ENCODE results near the gene MGAT4A.
A peak's percentile ranks its signal among the peaks of the same experiment; 100 is the strongest.
"Not testable (repeated sequence)": the region's sequence is repeated elsewhere in the genome, so short reads cannot be mapped to it uniquely, and the experiment has no call there.

MGAT4A gene

DNA sequence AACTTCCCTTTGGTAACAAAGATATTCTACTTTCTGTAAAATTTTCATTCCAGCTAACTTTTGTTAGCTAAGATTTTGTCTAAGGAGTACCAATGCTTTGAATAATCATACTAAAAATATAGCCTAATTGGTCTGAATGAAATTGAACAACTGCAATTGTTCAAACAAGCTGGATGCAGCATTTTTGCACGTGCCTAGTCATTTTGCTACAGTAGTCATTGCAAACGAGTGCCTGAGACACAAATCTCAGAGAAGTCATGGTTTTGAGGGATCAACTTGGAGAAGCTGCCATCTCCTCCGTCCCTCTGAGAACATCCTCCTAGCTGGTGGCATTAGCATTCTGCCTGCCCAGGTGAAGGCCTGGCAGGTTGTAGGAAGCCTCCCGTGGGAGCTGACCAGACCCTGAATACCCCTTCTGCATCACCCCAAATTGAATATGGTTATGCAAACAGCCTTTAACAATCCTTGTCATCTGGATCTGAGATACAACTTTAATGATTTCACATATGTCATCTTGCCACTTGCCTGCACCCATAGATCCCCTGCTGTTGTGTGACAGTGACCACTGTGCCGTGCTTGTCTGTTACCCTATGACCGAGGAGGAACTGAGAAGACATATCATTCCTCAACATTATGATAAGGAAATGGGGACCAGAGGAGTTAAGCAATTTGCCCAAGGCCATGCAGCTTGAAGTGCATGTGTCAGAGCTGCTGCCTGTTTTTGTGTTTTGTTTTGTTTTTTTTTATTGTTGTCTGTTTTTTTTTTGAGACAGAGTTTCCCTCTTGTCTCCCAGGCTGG, 29.1 kb upstream of the MGAT4A start:
- no peak for DNase-seq (ENCODE audit: low spot score)

DNA sequence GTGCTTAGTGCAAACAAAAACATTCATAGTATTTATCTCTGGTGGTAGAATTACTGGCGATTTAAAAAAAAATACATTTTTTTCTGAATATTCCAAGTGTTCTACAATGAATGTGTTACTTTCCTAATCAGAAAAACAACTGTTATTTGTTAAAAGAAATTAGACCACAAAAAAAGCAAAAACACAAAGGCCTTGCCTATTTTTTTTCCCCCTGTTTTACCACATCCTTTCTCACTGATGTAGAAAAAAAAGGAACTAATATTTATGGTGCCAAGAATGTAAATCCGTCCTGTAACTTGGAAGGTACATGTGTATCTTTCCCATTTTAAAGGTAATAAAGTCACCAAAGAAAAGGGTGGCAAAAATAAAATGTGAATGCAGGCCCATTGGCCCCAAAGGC, 28.4 kb upstream of the MGAT4A start:
- no peak for DNase-seq (ENCODE audit: low spot score)

DNA sequence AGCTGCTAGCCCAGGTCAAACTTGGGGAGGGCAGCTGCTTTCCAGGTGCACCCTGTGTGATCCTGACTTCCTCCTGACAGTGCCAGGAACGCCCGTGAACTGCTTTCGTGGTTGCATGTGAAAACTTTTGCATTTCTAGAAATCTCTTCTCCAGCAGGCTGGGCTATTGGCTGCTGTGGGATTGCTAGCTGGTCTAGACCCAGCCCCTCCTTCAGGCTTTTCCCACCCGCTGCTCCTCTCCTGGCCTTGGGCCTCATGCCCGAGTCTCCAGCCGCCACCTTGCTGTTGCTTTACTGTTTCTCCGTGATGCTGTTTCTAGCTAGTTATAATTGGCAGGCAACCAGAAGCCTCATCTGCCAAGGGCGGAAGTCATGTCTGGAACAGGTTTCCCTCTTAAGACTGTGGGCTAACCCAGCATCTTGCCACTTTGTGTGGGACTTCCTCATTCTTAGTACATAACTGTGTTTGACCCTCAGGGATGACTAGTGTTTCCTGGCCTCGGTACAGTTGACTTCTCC, 27.0 kb upstream of the MGAT4A start:
- peak; percentile 70 for DNase-seq (ENCODE audit: low spot score)

DNA sequence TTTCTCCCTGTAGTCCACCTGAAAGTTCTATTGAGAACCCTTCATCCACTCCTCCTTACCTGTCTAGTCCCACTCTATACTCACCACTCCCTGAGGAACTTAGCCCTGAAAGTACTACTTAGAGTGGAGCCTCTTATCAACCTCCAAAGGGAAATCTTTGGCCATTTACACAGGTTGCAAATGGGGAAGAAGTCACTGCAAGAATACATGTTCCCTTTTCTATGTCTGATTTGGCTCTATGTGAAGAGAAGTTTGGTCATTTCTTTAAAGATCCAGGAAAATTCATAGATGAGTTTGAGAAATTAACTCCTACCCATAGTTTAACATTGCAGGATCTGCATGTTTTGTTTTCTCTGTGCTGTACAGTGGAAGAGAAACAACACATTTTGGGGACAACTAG, 22.9 kb upstream of the MGAT4A start:
- DNase-seq (ENCODE audit: low spot score) = no peak

DNA sequence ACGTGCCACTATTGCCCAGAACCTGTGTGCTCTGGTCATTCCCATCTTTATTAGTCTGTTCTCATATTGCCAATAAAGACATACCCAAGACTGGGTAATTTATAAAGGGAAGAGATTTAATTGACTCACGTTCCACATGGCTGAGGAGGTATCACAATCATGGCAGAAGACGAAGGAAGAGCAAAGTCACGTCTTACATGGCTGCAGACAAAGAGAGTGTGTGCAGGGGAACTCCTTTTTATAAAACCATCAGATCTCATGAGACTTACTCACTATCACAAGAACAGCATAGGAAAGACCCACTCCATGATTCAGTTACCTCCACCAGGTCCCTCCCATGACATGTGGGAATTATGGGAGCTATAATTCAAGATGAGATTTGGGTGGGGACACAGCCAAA, 21.8 kb upstream of the MGAT4A start:
- DNase-seq (ENCODE audit: low spot score) = not testable (repeated sequence)

DNA sequence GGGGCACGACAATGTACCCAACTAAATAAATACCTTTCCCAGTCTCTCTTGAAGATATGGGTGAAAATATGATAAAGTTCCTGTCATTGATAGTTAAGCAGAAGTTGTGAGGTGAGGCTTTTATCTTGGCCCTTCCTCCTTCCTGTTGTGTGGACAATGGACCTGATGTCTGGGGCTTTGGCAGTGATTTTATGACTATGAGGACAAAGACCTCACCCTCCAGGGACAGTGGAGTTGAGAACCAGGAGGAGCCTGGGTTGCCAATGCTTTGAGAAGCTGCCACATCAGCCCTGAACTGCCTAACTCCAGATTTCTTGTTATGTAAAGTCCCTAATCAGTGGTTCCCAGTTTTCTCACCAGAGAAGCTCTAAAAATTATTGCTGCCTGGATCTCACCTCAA, 20.8 kb upstream of the MGAT4A start:
- DNase-seq (ENCODE audit: low spot score) = no peak

DNA sequence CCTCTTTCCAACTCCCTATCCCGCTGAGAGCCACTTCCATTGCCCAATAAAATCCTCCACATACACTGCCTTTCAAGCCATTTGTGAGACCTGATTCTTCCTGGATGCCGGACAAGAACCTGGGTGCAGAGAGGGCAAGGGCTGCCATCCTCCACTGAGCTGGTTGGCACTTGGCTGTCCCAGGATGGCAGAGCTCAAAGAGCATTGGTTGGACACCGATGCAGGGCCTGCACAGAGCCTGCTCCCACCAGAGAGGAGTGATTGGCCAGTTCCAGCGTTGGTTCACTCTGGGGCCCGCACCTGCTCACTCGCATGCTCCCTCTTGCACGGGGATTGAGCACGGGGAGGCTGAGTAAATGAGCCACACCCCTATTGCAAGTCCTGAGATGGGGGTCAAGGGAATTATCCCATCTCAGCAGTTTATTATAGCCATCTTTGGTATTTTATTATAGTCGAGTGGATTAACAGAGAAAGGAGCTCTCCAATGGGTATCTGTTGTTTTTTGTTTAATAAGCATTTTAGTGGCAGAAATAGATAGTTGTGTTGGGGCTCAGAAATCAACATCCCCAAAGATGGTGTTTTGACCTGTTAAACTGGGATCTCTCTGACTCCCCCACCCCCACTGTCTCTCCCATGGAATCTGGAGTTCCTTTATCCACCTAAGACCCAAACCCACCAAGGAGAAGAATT, 19.8 kb upstream of the MGAT4A start:
- no peak for DNase-seq (ENCODE audit: low spot score)

DNA sequence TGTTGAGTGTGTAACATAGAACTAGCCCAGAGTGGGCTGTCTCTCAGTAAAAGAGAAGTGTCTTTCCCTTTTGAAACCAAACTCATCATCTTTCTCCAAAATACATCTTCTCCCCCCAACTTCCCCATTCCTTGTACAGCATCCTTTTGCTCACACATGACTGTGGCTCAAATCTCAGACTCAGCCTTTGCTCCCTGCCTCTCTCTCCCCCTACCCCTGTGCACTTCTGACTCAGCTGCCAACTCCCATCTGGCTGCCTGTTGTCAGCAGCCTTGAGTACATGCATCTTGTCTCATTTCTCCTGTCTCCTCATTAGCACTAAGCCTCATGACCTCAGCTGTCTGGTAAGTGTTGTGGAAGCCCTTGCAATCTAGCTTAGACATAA, 18.1 kb upstream of the MGAT4A start:
- DNase-seq (ENCODE audit: low spot score) = peak; percentile 55

DNA sequence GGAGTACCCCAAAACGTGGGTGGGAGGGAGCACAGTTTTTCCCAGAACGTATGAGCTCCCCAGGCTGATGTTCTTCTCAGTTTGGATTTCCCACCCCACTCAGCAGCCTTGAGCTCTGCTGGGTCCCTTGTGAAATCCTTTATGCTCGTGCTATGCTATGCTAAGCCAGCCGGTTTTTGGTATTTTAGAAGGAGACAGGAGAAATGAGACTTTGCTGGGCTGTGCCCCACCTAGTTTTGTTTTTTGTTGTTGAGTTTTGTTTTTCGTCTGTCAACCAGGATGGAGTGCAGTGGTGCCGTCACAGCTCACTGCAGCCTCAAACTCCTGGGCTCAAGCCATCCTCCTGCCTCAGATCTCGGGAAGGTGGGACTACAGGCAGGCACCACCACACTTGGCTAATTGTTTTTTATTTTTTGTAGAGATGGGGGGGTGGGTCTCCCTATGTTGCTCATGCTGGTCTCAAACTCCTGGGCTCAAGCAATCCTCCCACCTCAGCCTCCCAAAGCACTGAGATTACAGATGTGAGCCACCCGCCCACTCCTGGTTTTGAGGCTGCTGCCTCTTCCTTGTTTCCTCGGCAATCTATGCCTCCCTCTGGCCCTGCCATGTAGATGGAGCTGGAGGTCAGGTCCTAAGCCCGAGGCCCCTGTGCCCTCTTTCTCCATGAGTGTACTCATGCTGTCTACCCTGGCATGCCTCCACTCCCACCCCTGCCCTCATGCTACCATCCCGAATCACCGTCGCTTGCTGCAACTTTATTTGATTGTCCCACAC, 17.5 kb upstream of the MGAT4A start:
- no peak for DNase-seq (ENCODE audit: low spot score)

DNA sequence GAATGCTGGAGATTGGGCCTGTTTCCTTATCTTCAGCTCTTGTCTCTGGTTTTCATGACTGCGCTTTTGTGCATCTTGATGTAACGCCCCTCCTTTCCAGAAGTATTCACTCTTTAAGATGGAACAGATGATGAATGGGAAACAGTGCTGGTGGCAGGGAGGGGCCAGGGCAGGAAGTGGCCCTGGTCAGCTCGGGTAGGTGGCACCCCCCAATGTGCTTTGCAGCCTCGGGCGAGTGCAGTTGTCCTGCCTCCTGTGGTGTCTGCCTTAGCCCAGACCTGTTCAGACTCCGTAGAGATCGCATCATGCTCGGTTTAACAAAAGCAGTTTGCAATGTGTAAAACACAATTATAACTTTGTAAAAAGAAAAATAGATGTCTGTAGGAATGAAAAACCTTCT, 17.0 kb upstream of the MGAT4A start:
- DNase-seq (ENCODE audit: low spot score) = no peak

DNA sequence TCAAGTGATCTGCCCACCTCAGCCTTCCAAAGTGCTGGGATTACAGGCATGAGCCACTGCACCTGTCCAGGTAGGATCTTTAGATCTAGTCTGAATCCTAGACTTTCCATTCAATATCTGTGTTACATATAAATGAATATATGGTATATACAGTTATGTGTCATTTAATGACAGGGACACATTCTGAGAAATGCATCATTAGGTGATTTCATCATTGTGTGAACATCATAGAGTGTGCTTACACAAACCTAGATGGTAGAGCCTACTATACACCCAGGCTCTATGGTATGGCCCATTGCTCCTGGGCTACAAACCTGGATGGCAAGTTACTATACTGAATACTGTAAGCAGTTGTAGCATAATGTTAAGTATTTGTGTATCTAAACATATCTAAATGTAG, 15.5 kb upstream of the MGAT4A start:
- no peak for DNase-seq (ENCODE audit: low spot score)

DNA sequence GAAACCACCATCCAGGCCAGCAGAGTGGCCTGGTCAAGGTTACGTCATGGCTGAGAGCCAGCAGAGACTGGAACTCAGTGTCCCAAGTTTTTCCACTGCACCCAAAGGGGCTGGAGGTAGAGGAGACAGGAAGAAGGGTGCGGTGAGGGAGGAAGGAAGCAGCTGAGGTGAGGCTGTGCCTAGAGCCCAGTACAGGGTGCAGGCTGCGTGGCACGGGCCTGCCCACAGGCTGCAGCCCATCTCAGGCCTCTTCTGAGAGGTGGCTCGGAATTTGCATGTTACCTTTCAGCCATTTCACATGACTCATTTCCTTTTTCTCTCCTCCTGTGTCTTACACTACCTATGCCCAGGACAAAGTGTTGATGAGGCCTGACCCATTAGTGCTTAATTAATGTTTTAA, 13.7 kb upstream of the MGAT4A start:
- no peak for DNase-seq (ENCODE audit: low spot score)

DNA sequence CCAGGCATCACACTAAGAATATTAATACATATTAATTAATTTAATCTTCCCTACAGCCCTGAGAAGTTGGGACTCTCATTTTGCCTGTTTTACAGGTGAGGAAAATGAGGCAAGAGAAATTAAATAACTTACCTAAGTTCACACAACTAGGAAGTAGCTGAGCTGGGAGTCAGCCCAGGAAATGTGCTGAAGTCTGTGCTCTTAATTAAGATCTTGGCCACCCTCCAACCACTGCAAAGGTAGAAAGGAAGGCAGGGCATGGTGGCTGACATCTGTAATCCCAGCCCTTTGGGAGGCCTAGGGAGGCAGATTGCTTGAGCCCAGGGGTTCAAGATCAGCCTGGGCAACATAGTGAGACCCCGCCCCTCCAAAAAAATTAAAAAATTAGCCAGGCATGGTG, 12.9 kb upstream of the MGAT4A start:
- no peak for DNase-seq (ENCODE audit: low spot score)

DNA sequence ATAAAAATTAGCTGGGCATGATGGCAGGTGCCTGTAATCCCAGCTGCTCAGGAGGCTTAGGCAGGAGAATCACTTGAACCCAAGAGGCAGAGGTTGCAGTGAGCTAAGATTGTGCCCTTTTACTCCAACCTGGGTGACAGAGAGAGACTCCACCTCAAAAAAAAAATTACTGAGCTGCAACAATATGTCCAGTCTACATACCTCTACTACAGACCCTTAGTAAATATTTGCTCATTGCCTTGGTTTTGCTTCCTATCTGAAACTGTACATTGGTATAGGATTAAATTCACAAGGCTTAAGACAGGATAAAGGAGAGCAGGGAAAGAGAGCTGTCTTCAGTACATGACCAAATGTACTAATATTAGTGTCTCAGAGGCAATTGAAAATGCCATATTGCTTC, 8.1 kb upstream of the MGAT4A start:
- no peak for DNase-seq (ENCODE audit: low spot score)

DNA sequence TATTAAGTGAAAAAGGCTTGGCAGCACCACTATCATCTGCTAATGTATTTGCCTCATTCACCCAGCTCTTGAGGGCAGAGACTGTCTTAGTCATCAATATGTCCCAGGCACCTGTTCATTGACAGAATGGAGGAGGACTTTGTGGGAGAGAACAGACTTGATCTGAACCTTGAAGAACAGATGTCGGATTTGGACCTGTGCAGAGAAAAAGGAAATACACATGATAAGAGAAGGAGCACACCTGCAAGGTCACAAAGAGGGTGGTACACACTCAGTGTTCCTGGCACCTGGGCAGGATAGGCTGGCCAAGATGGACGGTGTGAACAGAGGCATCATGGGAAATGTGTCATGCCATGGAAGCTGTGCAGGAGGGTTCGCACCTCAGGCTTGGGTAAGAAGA, 7.4 kb upstream of the MGAT4A start:
- no peak for DNase-seq (ENCODE audit: low spot score)

DNA sequence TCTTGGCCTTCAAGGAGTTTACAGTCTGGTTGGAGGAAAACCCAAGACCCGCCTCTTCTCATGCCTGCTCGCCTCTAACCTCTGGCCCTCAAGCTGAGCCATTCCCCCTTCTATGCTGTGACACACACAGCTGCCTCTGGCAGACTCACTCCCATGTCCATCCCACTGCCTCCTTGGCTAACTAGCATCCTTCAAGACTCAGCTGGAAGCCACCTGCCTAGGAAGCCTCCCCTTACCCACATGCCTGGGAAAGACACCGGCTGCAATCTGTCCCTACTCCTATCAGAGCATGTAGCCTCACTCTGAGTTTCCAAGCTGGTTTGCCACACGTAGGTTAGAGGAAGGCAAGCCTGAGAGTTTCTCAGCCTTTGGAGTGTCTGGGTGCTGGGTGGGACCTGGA, 6.9 kb upstream of the MGAT4A start:
- DNase-seq (ENCODE audit: low spot score) = no peak

DNA sequence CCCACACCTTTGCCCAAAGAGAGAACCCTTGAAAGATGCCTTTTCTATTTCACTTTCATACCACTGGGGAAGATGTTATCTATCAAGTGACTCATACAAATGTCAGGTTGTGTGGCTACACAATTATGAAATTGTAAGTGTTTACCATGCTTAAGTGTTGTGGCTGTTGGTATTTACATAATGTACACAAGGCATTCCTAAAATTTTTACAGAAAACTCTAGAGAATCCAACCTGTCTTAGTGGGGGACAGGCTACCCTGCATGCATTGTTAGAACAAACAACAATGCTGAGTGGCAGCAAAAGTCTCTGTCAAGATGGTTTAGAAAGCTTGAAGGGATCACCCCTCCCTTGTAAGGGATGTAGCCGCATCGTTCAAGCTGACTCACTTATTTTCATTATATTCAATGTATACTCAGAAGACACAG, 5.5 kb upstream of the MGAT4A start:
- DNase-seq (ENCODE audit: low spot score) = no peak

DNA sequence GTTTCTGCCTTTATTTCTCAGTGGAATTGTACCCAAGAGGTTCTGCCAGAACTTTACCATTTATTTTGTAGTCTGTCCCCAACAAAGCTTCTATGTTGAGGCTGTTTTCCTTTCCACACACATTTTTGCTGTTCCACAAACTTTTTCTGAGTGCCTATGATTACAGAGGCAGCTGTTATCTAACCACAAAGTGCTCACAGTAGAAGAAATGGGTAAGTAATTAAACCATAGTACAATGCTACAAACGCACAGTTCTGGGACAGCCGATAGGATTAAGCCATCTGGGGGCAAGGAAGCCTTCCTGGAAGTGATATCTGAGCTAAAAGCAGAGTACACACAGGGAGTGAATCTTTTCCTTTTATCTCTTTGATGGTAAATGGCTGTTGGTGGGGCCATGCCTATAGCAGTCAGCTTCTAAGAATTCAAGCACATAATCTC, 3.9 kb upstream of the MGAT4A start:
- no peak for DNase-seq (ENCODE audit: low spot score)

DNA sequence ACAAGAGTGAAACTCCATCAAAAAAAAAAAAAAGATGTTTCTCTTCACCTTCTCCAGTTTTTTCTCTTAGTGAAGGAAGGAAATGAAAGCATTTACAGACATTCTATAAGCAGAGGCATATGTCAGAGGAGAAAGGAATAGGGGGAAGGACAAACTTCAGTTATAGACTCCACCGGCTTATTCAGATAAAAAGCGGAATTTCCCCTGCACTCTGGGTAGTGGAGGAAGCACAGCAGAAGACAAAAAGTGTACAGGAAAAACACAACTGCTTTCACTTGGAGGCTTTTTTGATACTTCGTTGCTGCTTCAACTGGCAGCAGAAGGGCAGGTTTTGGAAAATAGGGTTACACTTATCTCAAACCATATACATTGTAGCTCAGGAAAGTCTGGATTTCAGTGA, 3.2 kb upstream of the MGAT4A start:
- no peak for DNase-seq (ENCODE audit: low spot score)

DNA sequence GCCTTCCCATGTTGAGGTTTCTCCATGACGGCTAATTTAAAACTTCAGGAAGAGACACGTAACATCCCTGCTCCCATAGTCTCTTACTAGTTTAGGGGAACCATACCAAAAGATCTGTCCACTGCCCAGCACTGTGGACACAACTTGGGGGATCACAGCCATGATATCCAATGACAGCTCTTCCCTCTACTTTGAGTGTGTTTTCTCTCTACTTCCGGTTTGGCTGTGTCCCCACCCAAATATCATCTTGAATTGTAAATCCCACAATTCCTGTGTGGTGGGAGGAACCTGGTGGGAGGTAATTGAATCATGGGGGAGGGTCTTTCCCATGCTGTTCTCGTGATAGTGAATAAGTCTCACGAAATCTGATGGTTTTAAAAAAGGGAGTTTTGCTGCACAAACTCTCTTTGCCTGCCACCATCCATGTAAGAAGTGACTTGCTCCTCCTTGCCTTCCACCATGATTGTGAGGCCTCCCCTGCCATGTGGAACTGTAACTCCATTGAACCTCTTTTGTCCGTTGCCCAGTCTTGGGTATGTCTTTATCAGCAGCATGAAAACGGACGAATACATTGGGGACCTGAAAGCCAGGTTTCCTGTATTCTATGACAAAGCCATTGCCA, 1.6 kb upstream of the MGAT4A start:
- no peak for DNase-seq (ENCODE audit: low spot score)

DNA sequence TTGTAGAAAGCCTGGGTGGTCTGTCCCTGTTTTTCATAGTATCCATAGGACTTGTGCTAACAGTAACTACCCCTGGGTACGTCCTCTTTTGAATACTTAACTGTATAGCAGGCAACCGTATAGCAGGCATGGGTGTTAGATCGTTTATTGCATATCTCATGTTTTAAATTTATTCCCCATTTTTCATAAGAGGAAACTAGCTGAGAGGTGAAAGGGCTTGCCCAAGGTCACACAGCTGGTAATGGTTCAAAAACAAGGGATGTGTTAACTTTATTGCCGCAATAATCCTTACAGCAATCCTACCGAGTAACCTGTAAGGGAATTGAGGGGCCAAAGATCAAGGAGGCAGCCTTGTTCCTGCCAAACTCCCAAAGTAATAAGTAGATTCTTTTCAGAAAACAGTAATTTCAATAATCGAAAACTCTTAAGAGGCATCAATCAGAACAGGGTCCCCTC, 990 bp upstream of the MGAT4A start:
- DNase-seq (ENCODE audit: low spot score) = no peak

DNA sequence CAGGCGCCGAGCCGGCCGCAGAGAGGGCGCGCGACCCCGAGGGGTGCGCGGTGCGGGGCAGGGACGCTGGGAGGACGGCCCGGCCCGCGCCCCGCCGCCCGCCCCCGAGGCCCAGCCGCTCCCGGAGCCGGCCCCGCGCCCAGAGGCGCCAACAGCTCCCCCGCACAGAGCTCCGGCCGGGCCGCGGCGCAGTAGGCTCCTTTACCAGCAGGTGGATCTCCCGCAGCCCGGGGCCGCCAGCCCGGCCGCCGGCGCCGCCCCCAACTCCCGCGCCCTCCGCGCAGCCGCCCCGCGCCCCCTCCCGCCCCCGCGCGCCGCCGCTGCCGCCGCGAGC, 258 bp downstream of the MGAT4A start:
- DNase-seq (ENCODE audit: low spot score) = no peak
